GM23248 (cell line): ENCODE data around the gene SPTLC2. TPM values are rescaled to one million over a fixed set of nuclear protein-coding genes. Genes with fewer than 3 reads are reported as not detected.

Experiments
- DNase-seq: peaks from one replicate; pipeline ENCODE4 v3.0.0-alpha.2; 2015
- H2AFZ ChIP-seq: fragments of 200-600 bp; sonication (generic); 2 replicates; pipeline ENCODE4 v1.6.1; 2016; ENCODE audit warnings: antibody characterized with exemption
- H3F3A ChIP-seq: fragments of 200-600 bp; sonication (generic); 2 replicates; pipeline ENCODE4 v1.6.1; 2016; ENCODE audit warnings: mild to moderate bottlenecking, antibody characterized with exemption, mixed run types; ENCODE audit not compliant: insufficient read depth
- H3K27ac ChIP-seq: fragments of 200-600 bp; sonication (generic); 2 replicates; pipeline ENCODE4 v1.5.1; 2016; ENCODE audit warnings: mild to moderate bottlenecking
- H3K27me3 ChIP-seq: fragments of 200-600 bp; sonication (generic); replicated peaks from 2 replicates; pipeline ENCODE4 v1.6.1; 2016; ENCODE audit warnings: mild to moderate bottlenecking; ENCODE audit not compliant: insufficient read depth
- H3K36me3 ChIP-seq: fragments of 200-600 bp; sonication (generic); 2 replicates; pipeline ENCODE4 v1.6.1; 2016; ENCODE audit warnings: low read depth, mild to moderate bottlenecking
- H3K4me1 ChIP-seq: fragments of 200-600 bp; sonication (generic); 2 replicates; pipeline ENCODE4 v1.6.1; 2016; ENCODE audit warnings: mild to moderate bottlenecking; ENCODE audit not compliant: insufficient read depth
- H3K4me2 ChIP-seq: fragments of 200-600 bp; sonication (generic); one replicate; pipeline ENCODE4 v1.6.1; 2016; ENCODE audit warnings: mild to moderate bottlenecking; ENCODE audit not compliant: unreplicated experiment
- H3K4me3 ChIP-seq: fragments of 200-600 bp; sonication (generic); 2 replicates; pipeline ENCODE4 v1.5.1; 2016; ENCODE audit warnings: mild to moderate bottlenecking
- H3K79me2 ChIP-seq: fragments of 200-600 bp; sonication (generic); 2 replicates; pipeline ENCODE4 v1.6.1; 2016; ENCODE audit warnings: mild to moderate bottlenecking; ENCODE audit not compliant: insufficient read depth
- H3K9ac ChIP-seq: fragments of 200-600 bp; sonication (generic); 2 replicates; pipeline ENCODE4 v1.6.1; 2016; ENCODE audit warnings: mild to moderate bottlenecking
- H3K9me2 ChIP-seq: fragments of 200-600 bp; sonication (generic); 2 replicates; pipeline ENCODE4 v1.6.1; 2016; ENCODE audit warnings: mixed run types, mild to moderate bottlenecking, moderate library complexity; ENCODE audit not compliant: insufficient read depth
- H3K9me3 ChIP-seq: fragments of 200-600 bp; sonication (generic); one replicate; pipeline ENCODE4 v1.6.1; 2017; ENCODE audit warnings: low read depth
- H4K20me1 ChIP-seq: fragments of 200-600 bp; sonication (generic); 2 replicates; pipeline ENCODE4 v1.6.0; 2016; ENCODE audit not compliant: insufficient read depth
- EZH2 ChIP-seq: fragments of 200-600 bp; sonication (generic); IDR thresholded peaks from 2 replicates; pipeline ENCODE4 v1.6.1; 2018; ENCODE audit warnings: antibody characterized with exemption, mild to moderate bottlenecking; ENCODE audit not compliant: insufficient read depth, poor library complexity, severe bottlenecking
- EZH2phosphoT487 ChIP-seq: fragments of 200-600 bp; sonication (generic); IDR thresholded peaks from 2 replicates; pipeline ENCODE4 v1.6.1; 2018; ENCODE audit warnings: antibody characterized with exemption, moderate library complexity, mild to moderate bottlenecking, low read depth; ENCODE audit not compliant: insufficient read depth
- WGBS, 2 experiments: methylation state at CpG; one replicate each; pipeline ENCODE4 v1.1.6; 2015 to 2017; ENCODE audit warnings: low lambda C conversion rate in 2 of 2, low coverage in 1 of 2; ENCODE audit errors: missing lambda C conversion rate in 2 of 2; 5-methylcytosine and 5-hydroxymethylcytosine counted together
- in situ Hi-C: fragments of 300-500 bp; cut with MboI; formaldehyde crosslinking; loops from 2 replicates; pipeline ENCODE4 v1.15.0; 2020
- polyA plus RNA-seq: library from polyadenylated mRNA; unstranded; fragments of >200 nt; fragmentation: Nextera tagmentation; extraction: Ambion mirVana; gene quantifications from 2 replicates; pipeline ENCODE4 v1.2.1, GENCODE V29; 2016
- total RNA-seq: library from RNA; depleted of rRNA; stranded (reverse); fragments of >200 nt; shearing (Covaris generic); gene quantifications from 2 replicates; pipeline ENCODE4 v1.2.3, GENCODE V29; 2014

SPTLC2 gene
- total and polyA plus RNA-seq, 2 experiments from 2014 or later: 44.7 to 45.6 TPM

GRCh38 chr14:77580477-77580876, 36.0 kb downstream of the SPTLC2 start:
- in situ Hi-C loops: no loop called here
- Histone ChIP-seq H3K79me2 (peaks cover 100% of the 10 kb centered on the region), H3K27ac (peak overlapping the region; percentile 24), H3K27me3 (no peaks in the 10 kb centered on the region), H3F3A (peaks cover 24% of the 10 kb centered on the region), H3K4me1 (peaks cover 41% of the 10 kb centered on the region), H3K9me3 (no peaks in the 10 kb centered on the region), H3K4me2 (peak overlapping the region; percentile 46), H3K36me3 (peaks cover 12% of the 10 kb centered on the region; the same call in 1 of the 2 replicates), H3K9ac (peak overlapping the region; percentile 41; the same call in 1 of the 2 replicates), H4K20me1 (no peaks in the 10 kb centered on the region), H3K4me3 (peak overlapping the region; percentile 53), H3K9me2 (no peaks in the 10 kb centered on the region), H2AFZ (no peak overlapping the region)
- 94 to 100% methylated on average over 4 of the region's 4 CpGs for WGBS, 2 experiments
- TF ChIP-seq EZH2: no peak
- TF ChIP-seq EZH2phosphoT487: no peak
- DNase-seq: no peak

- H3K79me2 ChIP-seq: peaks cover 100% of the 10 kb centered on the region
- H3K9me3 ChIP-seq: no peaks in the 10 kb centered on the region
- H3K4me2 ChIP-seq: peak overlapping the region; percentile 27
- 0 to 10% methylated on average over 1 of the region's 1 CpG for WGBS, 2 experiments
- H3K27ac ChIP-seq: peak overlapping the region; percentile 55
- H3K4me3 ChIP-seq: 0 out of 2 replicates have a peak overlapping the region, but pooled peaks have one; percentile 15
- H3K36me3 ChIP-seq: peaks cover 14% of the 10 kb centered on the region; the same call in 1 of the 2 replicates
- TF ChIP-seq EZH2: no peak
- no peak for TF ChIP-seq EZH2phosphoT487
- no peak for DNase-seq
- in situ Hi-C loops: no loop called here
- H3F3A ChIP-seq: peaks cover 24% of the 10 kb centered on the region
- H4K20me1 ChIP-seq: no peaks in the 10 kb centered on the region
- H2AFZ ChIP-seq: no peak overlapping the region
- no peaks in the 10 kb centered on the region for H3K27me3 ChIP-seq
- H3K4me1 ChIP-seq: peaks cover 45% of the 10 kb centered on the region
- H3K9ac ChIP-seq: no peak overlapping the region
- H3K9me2 ChIP-seq: no peaks in the 10 kb centered on the region
Measured at GRCh38 chr14:77579780-77580179, 36.7 kb downstream of the SPTLC2 start.

- peak overlapping the region; percentile 20 for H3K4me3 ChIP-seq
- TF ChIP-seq EZH2 (no peak), EZH2phosphoT487 (no peak)
- H3K9me2 ChIP-seq: no peaks in the 10 kb centered on the region
- in situ Hi-C loops: no loop called here
- H4K20me1 ChIP-seq: no peaks in the 10 kb centered on the region
- WGBS, 2 experiments: 0 to 1% methylated on average over 2 of the region's 2 CpGs
- H3K27ac ChIP-seq: peak overlapping the region; percentile 55
- H3K4me2 ChIP-seq: peak overlapping the region; percentile 27
- H3F3A ChIP-seq: peaks cover 24% of the 10 kb centered on the region
- H3K36me3 ChIP-seq: peaks cover 15% of the 10 kb centered on the region; the same call in 1 of the 2 replicates
- H3K9me3 ChIP-seq: no peaks in the 10 kb centered on the region
- H3K9ac ChIP-seq: no peak overlapping the region
- no peak overlapping the region for H2AFZ ChIP-seq
- peaks cover 51% of the 10 kb centered on the region for H3K4me1 ChIP-seq
- DNase-seq: peak; percentile 76
- no peaks in the 10 kb centered on the region for H3K27me3 ChIP-seq
- peaks cover 100% of the 10 kb centered on the region for H3K79me2 ChIP-seq
Measured at GRCh38 chr14:77579065-77579464, 37.4 kb downstream of the SPTLC2 start.

- 64 to 65% methylated on average over 4 of the region's 4 CpGs for WGBS, 2 experiments
- Histone ChIP-seq H3K9ac (no peak overlapping the region), H3F3A (peaks cover 22% of the 10 kb centered on the region), H3K9me2 (no peaks in the 10 kb centered on the region), H3K4me1 (peaks cover 25% of the 10 kb centered on the region), H2AFZ (no peak overlapping the region), H3K36me3 (peaks cover 33% of the 10 kb centered on the region), H3K27ac (no peak overlapping the region), H3K4me3 (no peak overlapping the region), H3K79me2 (peaks cover 98% of the 10 kb centered on the region), H3K27me3 (no peaks in the 10 kb centered on the region), H3K9me3 (no peaks in the 10 kb centered on the region), H3K4me2 (no peak overlapping the region), H4K20me1 (no peaks in the 10 kb centered on the region)
- peak; percentile 33 for DNase-seq
- no peak for TF ChIP-seq EZH2phosphoT487
- TF ChIP-seq EZH2: no peak
- in situ Hi-C loops: no loop called here
Measured at GRCh38 chr14:77574446-77575115, 41.9 kb downstream of the SPTLC2 start.
